ENCODE data around the gene TRA2B.

The TRA2B gene

GRCh38 chr3:185916042-185916833 lies 21.6 kb downstream of the TRA2B start:
- DNase-seq (ENCODE audit: low spot score) (no peak), ATAC-seq (ENCODE audit: low read depth) (no peak)
- Histone ChIP-seq H3K36me3 (ENCODE audit: low read depth) (peaks cover 83% of the 10 kb centered on the region), H3K4me3 (ENCODE audit: severe bottlenecking) (no peak overlapping the region), H3K27me3 (ENCODE audit: insufficient read depth, poor library complexity, severe bottlenecking) (no peaks in the 10 kb centered on the region), H3K27ac (ENCODE audit: poor library complexity, severe bottlenecking) (no peak overlapping the region), H3K9me3 (ENCODE audit: severe bottlenecking) (no peaks in the 10 kb centered on the region), H3K4me1 (ENCODE audit: insufficient read depth, poor library complexity, severe bottlenecking) (no peaks in the 10 kb centered on the region)
- TF ChIP-seq, protein P1, sequence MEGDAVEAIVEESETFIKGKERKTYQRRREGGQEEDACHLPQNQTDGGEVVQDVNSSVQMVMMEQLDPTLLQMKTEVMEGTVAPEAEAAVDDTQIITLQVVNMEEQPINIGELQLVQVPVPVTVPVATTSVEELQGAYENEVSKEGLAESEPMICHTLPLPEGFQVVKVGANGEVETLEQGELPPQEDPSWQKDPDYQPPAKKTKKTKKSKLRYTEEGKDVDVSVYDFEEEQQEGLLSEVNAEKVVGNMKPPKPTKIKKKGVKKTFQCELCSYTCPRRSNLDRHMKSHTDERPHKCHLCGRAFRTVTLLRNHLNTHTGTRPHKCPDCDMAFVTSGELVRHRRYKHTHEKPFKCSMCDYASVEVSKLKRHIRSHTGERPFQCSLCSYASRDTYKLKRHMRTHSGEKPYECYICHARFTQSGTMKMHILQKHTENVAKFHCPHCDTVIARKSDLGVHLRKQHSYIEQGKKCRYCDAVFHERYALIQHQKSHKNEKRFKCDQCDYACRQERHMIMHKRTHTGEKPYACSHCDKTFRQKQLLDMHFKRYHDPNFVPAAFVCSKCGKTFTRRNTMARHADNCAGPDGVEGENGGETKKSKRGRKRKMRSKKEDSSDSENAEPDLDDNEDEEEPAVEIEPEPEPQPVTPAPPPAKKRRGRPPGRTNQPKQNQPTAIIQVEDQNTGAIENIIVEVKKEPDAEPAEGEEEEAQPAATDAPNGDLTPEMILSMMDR (IDR thresholded peaks at IDR 0.05; ENCODE audit: poor library complexity, severe bottlenecking): no peak

- DNase-seq (ENCODE audit: low spot score) (no peak), ATAC-seq (ENCODE audit: low read depth) (no peak)
- TF ChIP-seq, protein P1 (IDR thresholded peaks at IDR 0.05; ENCODE audit: poor library complexity, severe bottlenecking): no peak
- Histone ChIP-seq H3K9me3 (ENCODE audit: severe bottlenecking) (no peaks in the 10 kb centered on the region), H3K4me1 (ENCODE audit: insufficient read depth, poor library complexity, severe bottlenecking) (no peaks in the 10 kb centered on the region), H3K27me3 (ENCODE audit: insufficient read depth, poor library complexity, severe bottlenecking) (no peaks in the 10 kb centered on the region), H3K4me3 (ENCODE audit: severe bottlenecking) (no peak overlapping the region), H3K27ac (ENCODE audit: poor library complexity, severe bottlenecking) (no peak overlapping the region), H3K36me3 (ENCODE audit: low read depth) (peaks cover 77% of the 10 kb centered on the region)
These were observed 22.2 kb downstream of the TRA2B start for GRCh38 chr3:185915642-185916041.

DNA sequence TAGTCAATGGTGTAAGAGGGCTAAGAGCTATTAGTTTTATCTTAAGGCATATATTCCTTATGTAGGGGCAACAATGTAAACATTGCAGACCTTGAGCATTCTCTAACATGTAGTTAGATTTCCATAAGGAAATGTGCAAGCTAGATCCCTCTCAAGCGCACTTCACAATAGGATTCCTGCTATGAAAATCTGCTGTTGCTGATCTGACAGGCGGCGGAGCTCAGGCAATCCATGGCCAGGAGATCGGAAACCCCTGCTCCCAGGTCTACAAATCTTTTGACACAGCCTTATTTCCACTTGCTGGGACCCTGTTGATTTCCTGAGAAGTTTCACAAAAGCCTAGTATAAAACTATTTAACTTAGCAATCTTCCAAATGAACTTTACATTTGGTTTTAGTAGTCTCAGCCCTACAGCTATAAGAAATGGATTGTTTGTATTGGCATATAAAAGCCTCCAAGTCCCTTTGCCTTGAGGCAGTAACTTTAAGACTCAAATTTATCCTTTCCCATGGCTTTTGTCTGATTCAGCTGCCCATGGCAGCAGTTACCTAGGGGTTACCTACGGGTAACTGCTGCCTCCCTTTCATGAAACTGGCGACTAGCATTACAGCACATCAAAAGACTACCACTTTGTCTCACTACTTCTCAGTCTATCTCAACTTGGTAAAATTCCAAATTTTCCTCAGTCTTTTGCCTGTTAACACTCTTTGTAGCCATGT lies 22.7 kb downstream of the TRA2B start:
- Histone ChIP-seq H3K27me3 (ENCODE audit: insufficient read depth, poor library complexity, severe bottlenecking) (no peaks in the 10 kb centered on the region), H3K36me3 (ENCODE audit: low read depth) (peaks cover 72% of the 10 kb centered on the region), H3K27ac (ENCODE audit: poor library complexity, severe bottlenecking) (no peak overlapping the region), H3K9me3 (ENCODE audit: severe bottlenecking) (no peaks in the 10 kb centered on the region), H3K4me1 (ENCODE audit: insufficient read depth, poor library complexity, severe bottlenecking) (no peaks in the 10 kb centered on the region), H3K4me3 (ENCODE audit: severe bottlenecking) (no peak overlapping the region)
- DNase-seq (ENCODE audit: low spot score) (no peak), ATAC-seq (ENCODE audit: low read depth) (no peak)
- TF ChIP-seq, protein P1 (IDR thresholded peaks at IDR 0.05; ENCODE audit: poor library complexity, severe bottlenecking): no peak

- Histone ChIP-seq H3K27ac (ENCODE audit: poor library complexity, severe bottlenecking) (no peak overlapping the region), H3K4me1 (ENCODE audit: insufficient read depth, poor library complexity, severe bottlenecking) (no peaks in the 10 kb centered on the region), H3K4me3 (ENCODE audit: severe bottlenecking) (no peak overlapping the region), H3K9me3 (ENCODE audit: severe bottlenecking) (no peaks in the 10 kb centered on the region), H3K36me3 (ENCODE audit: low read depth) (peaks cover 53% of the 10 kb centered on the region), H3K27me3 (ENCODE audit: insufficient read depth, poor library complexity, severe bottlenecking) (no peaks in the 10 kb centered on the region)
- DNase-seq (ENCODE audit: low spot score): no peak
- ATAC-seq (ENCODE audit: low read depth): peak; percentile 5; the same call in 2 of the 3 replicates
- TF ChIP-seq, protein P1 (IDR thresholded peaks at IDR 0.05; ENCODE audit: poor library complexity, severe bottlenecking): no peak
These were observed 24.6 kb downstream of the TRA2B start for GRCh38 chr3:185912929-185913901.
